WTC11 (cell line): ENCODE results near the gene TNFRSF1B. TPM values are rescaled to one million over a fixed set of nuclear protein-coding genes. Genes with fewer than 3 reads are reported as not detected.

Experiments used
- ATAC-seq: fragments of 200-7000 bp; cut with Tn5 transposase; 2 replicates; pipeline ENCODE4 v1.10.0; 2021; ENCODE audit warnings: mild to moderate bottlenecking, moderate library complexity
- CTCF ChIA-PET: fragments of 300-600 bp; sonication (Branson Sonifier 250); formaldehyde crosslinking; loops from one replicate; lab custom pipeline; 2021; ENCODE audit warnings: antibody characterized with exemption; lab: Charles Lee
- POLR2A ChIA-PET: fragments of 350-600 bp; sonication (Branson Sonifier 250); formaldehyde crosslinking; loops from one replicate; lab custom pipeline; 2021; ENCODE audit warnings: antibody characterized with exemption; lab: Charles Lee
- DNase-seq: peaks from one replicate; pipeline ENCODE4 v3.0.0; 2021; ENCODE audit warnings: low spot score
- H3K27ac Mint-ChIP-seq: 2 replicates; pipeline ENCODE4 v1.8.0; 2021; ENCODE audit warnings: mixed read lengths
- H3K27me3 Mint-ChIP-seq: 2 replicates; pipeline ENCODE4 v1.8.0; 2021; ENCODE audit warnings: low read depth, mild to moderate bottlenecking, moderate library complexity, mixed read lengths
- H3K36me3 Mint-ChIP-seq: 2 replicates; pipeline ENCODE4 v1.8.0; 2021; ENCODE audit warnings: mixed read lengths
- H3K4me1 Mint-ChIP-seq: 2 replicates; pipeline ENCODE4 v1.8.0; 2022; ENCODE audit warnings: mixed read lengths
- H3K4me3 Mint-ChIP-seq: 2 replicates; pipeline ENCODE4 v1.8.0; 2021; ENCODE audit warnings: mild to moderate bottlenecking, moderate library complexity, mixed read lengths
- H3K9me3 Mint-ChIP-seq: 2 replicates; pipeline ENCODE4 v1.8.0; 2021; ENCODE audit warnings: mixed read lengths
- FOXJ3 ChIP-seq: sonication (generic); formaldehyde crosslinking; IDR thresholded peaks from 2 replicates; pipeline ENCODE4 v1.9.0; 2021; ENCODE audit warnings: missing genetic modification reagents, mild to moderate bottlenecking, borderline replicate concordance
- GRHL2 ChIP-seq: fragments of 250-450 bp; sonication (Bioruptor Pico); IDR thresholded peaks from 2 replicates; pipeline ENCODE4 v1.8.0; 2022; ENCODE audit warnings: mild to moderate bottlenecking, moderate library complexity; ENCODE audit not compliant: insufficient replicate concordance, severe bottlenecking
- JUN ChIP-seq: sonication (generic); formaldehyde crosslinking; IDR thresholded peaks from 2 replicates; pipeline ENCODE4 v1.8.0; 2023; ENCODE audit warnings: mild to moderate bottlenecking, missing genetic modification reagents
- MXD4 ChIP-seq: fragments of 250-450 bp; sonication (Bioruptor Pico); IDR thresholded peaks from 2 replicates; pipeline ENCODE4 v1.8.0; 2021; ENCODE audit warnings: mild to moderate bottlenecking, moderate library complexity, borderline replicate concordance
- NFATC4 ChIP-seq: fragments of 250-450 bp; sonication (Bioruptor Pico); IDR thresholded peaks from 2 replicates; pipeline ENCODE4 v1.9.0; 2021; ENCODE audit warnings: mild to moderate bottlenecking
- SMAD3 ChIP-seq: sonication (generic); formaldehyde crosslinking; IDR thresholded peaks from 2 replicates; pipeline ENCODE4 v1.8.0; 2022; ENCODE audit warnings: missing genetic modification reagents, mild to moderate bottlenecking, borderline replicate concordance
- SMAD4 ChIP-seq: sonication (generic); formaldehyde crosslinking; IDR thresholded peaks from 2 replicates; pipeline ENCODE4 v1.8.0; 2022; ENCODE audit warnings: mild to moderate bottlenecking, missing genetic modification reagents
- SOX15 ChIP-seq: fragments of 250-450 bp; sonication (Bioruptor Pico); IDR thresholded peaks from 2 replicates; pipeline ENCODE4 v1.9.0; 2021; ENCODE audit warnings: mild to moderate bottlenecking
- SP1 ChIP-seq: sonication (generic); formaldehyde crosslinking; conservative IDR thresholded peaks from 2 replicates; pipeline ENCODE4 v1.8.1; 2022; ENCODE audit warnings: missing genetic modification reagents
- TP53 ChIP-seq: sonication (generic); formaldehyde crosslinking; IDR thresholded peaks from 2 replicates; pipeline ENCODE4 v1.8.1; 2023; ENCODE audit warnings: mild to moderate bottlenecking, missing genetic modification reagents
- ZBTB21 ChIP-seq: sonication (generic); formaldehyde crosslinking; IDR thresholded peaks from 2 replicates; pipeline ENCODE4 v1.8.1; 2023; ENCODE audit warnings: mild to moderate bottlenecking, missing genetic modification reagents, borderline replicate concordance
- ZNF138 ChIP-seq: sonication (generic); formaldehyde crosslinking; conservative IDR thresholded peaks from 2 replicates; pipeline ENCODE4 v1.8.1; 2022; ENCODE audit warnings: mild to moderate bottlenecking, moderate library complexity, missing genetic modification reagents
- ZNF219 ChIP-seq: sonication (generic); formaldehyde crosslinking; IDR thresholded peaks from 2 replicates; pipeline ENCODE4 v1.8.0; 2023; ENCODE audit warnings: missing genetic modification reagents, mild to moderate bottlenecking, borderline replicate concordance
- ZNF232 ChIP-seq: sonication (generic); formaldehyde crosslinking; IDR thresholded peaks from 2 replicates; pipeline ENCODE4 v1.8.0; 2022; ENCODE audit warnings: mild to moderate bottlenecking, missing genetic modification reagents
- ZNF263 ChIP-seq: sonication (generic); formaldehyde crosslinking; IDR thresholded peaks from 2 replicates; pipeline ENCODE4 v1.8.1; 2022; ENCODE audit warnings: low read depth, mild to moderate bottlenecking, moderate library complexity, missing genetic modification reagents
- ZNF396 ChIP-seq: fragments of 250-450 bp; sonication (Bioruptor Pico); IDR thresholded peaks from 2 replicates; pipeline ENCODE4 v1.8.0; 2021; ENCODE audit warnings: mild to moderate bottlenecking, moderate library complexity, borderline replicate concordance
- total RNA-seq: library from RNA; stranded (reverse); gene quantifications from 3 replicates; pipeline ENCODE4 v1.2.3, GENCODE V29; 2021
- TF ChIP-seq, protein P1 (sequence below): fragments of 250-450 bp; sonication (Bioruptor Pico); IDR thresholded peaks from 2 replicates; pipeline ENCODE4 v1.9.0; 2021; ENCODE audit warnings: mild to moderate bottlenecking, borderline replicate concordance
- TF ChIP-seq, protein P2 (sequence below): sonication (generic); formaldehyde crosslinking; IDR thresholded peaks from 2 replicates; pipeline ENCODE4 v1.8.1; 2022; ENCODE audit warnings: mild to moderate bottlenecking, missing genetic modification reagents, moderate library complexity, borderline replicate concordance
- TF ChIP-seq, protein P3 (sequence below): sonication (generic); formaldehyde crosslinking; IDR thresholded peaks from 2 replicates; pipeline ENCODE4 v1.8.0; 2022; ENCODE audit warnings: mild to moderate bottlenecking, missing genetic modification reagents
- TF ChIP-seq, protein P4 (sequence below): sonication (generic); formaldehyde crosslinking; IDR thresholded peaks from 2 replicates; pipeline ENCODE4 v1.8.1; 2023; ENCODE audit warnings: mild to moderate bottlenecking, missing genetic modification reagents
- TF ChIP-seq, protein P5 (sequence below): sonication (generic); formaldehyde crosslinking; IDR thresholded peaks from 2 replicates; pipeline ENCODE4 v1.8.1; 2022; ENCODE audit warnings: missing genetic modification reagents, borderline replicate concordance
- TF ChIP-seq, protein P6 (sequence below): sonication (generic); formaldehyde crosslinking; IDR thresholded peaks from 2 replicates; pipeline ENCODE4 v1.8.0; 2023; ENCODE audit warnings: missing genetic modification reagents

The TNFRSF1B gene
- total RNA-seq, 1 experiment from 2014 or later: 2.7 TPM

DNA sequence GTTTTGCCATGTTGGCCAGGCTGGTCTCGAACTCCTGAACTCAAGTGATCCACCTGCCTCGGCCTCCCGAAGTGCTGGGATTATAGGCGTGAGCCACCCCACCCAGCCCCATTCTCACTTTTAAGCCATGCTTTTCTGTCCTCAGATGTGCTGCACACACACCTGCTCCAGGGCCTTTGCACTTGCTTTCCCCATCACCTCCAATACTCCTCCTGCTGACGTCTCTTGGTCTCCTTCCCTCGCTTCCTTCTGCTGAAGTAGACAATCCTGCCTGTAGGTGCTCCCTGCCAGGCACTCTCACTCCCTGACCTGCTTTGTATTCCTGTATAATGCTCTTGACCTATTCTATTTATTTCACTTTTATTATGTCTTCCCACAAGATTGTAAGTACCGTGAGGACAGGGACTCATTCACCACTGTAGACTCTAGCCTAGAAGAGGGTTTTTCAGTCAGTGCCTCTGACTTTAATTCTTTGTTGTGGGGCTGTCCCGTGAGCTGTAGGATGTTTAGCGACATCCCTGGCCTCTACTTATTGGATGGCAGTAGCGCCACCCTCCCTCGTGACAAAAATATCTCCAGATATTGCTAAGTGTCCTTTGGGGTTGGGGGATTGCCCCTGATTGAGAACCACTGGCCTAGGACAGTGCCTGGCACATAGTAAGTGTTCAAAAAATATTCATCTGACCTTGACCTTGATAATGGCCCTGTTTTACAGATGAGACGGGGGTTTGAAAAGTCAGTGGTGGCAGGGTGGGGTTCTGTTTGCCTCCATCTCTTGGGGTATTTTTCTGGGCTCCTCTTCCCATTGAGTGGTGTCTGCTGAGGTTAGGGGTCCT lies 4.6 kb downstream of the TNFRSF1B start:
- DNase-seq (no peak), ATAC-seq (no peak)
- ChIA-PET CTCF (interaction anchor here (0.6 to 4.7 kb wide), 2 partner anchors 25 to 47 kb away, joined by 3 to 19 read pairs; no protein-coding TSS in a partner anchor), POLR2A (no interaction called here)
- Mint-ChIP-seq H3K4me1 (peaks cover 26% of the 10 kb centered on the region), H3K27ac (no peak overlapping the region), H3K27me3 (peaks cover 26% of the 10 kb centered on the region), H3K9me3 (no peaks in the 10 kb centered on the region), H3K36me3 (no peaks in the 10 kb centered on the region), H3K4me3 (no peak overlapping the region)
- no peak for TF ChIP-seq NFATC4 (CRISPR knock-in tag)
- TF ChIP-seq, protein P1, sequence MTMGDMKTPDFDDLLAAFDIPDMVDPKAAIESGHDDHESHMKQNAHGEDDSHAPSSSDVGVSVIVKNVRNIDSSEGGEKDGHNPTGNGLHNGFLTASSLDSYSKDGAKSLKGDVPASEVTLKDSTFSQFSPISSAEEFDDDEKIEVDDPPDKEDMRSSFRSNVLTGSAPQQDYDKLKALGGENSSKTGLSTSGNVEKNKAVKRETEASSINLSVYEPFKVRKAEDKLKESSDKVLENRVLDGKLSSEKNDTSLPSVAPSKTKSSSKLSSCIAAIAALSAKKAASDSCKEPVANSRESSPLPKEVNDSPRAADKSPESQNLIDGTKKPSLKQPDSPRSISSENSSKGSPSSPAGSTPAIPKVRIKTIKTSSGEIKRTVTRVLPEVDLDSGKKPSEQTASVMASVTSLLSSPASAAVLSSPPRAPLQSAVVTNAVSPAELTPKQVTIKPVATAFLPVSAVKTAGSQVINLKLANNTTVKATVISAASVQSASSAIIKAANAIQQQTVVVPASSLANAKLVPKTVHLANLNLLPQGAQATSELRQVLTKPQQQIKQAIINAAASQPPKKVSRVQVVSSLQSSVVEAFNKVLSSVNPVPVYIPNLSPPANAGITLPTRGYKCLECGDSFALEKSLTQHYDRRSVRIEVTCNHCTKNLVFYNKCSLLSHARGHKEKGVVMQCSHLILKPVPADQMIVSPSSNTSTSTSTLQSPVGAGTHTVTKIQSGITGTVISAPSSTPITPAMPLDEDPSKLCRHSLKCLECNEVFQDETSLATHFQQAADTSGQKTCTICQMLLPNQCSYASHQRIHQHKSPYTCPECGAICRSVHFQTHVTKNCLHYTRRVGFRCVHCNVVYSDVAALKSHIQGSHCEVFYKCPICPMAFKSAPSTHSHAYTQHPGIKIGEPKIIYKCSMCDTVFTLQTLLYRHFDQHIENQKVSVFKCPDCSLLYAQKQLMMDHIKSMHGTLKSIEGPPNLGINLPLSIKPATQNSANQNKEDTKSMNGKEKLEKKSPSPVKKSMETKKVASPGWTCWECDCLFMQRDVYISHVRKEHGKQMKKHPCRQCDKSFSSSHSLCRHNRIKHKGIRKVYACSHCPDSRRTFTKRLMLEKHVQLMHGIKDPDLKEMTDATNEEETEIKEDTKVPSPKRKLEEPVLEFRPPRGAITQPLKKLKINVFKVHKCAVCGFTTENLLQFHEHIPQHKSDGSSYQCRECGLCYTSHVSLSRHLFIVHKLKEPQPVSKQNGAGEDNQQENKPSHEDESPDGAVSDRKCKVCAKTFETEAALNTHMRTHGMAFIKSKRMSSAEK (CRISPR knock-in tag): no peak
- TF ChIP-seq, protein P2, sequence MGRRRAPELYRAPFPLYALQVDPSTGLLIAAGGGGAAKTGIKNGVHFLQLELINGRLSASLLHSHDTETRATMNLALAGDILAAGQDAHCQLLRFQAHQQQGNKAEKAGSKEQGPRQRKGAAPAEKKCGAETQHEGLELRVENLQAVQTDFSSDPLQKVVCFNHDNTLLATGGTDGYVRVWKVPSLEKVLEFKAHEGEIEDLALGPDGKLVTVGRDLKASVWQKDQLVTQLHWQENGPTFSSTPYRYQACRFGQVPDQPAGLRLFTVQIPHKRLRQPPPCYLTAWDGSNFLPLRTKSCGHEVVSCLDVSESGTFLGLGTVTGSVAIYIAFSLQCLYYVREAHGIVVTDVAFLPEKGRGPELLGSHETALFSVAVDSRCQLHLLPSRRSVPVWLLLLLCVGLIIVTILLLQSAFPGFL (CRISPR knock-in tag): no peak
- TF ChIP-seq ZNF219 (CRISPR knock-in tag): no peak
- no peak for TF ChIP-seq ZNF263

DNA sequence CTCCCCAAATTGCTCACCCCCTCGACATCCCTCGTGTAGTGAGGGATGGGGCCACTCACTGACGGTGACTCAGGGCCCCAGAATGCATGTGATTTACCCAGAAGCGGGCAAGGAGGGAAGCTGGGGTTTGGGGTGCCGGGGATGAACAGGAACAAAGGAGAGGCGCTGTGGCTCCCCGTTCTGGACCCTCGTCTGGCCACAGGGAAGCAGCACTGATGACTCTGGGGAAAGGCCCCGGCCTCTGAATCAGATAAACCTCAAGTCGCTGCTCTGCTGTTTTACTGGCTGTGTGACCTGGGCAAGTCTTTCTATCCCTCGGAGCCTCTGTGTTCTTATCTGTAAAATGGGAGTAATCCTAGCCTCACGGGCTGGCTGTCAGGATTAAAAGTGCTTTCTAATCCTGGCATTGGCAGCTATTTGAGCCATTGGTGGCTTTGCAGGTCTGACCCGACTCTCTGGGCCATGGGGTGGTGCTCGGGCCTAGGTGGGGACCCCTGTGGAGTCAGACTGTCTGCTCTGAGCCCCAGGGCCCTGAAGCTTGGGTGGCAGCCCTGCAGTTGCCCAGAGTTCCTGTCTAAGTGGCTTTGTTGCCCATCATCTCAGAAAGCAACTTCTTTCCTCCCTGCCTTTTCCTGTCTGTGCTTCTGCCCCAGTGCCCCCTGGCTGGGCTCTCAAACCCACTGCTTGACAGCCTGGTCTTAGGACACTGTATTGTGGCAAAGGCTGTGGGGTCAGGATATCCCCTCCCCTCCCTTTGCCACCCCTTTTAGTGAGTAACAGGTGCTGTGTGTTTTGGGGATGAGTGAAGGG lies 5.5 kb downstream of the TNFRSF1B start:
- H3K4me3 Mint-ChIP-seq: no peak overlapping the region
- H3K9me3 Mint-ChIP-seq: no peaks in the 10 kb centered on the region
- H3K36me3 Mint-ChIP-seq: no peaks in the 10 kb centered on the region
- ChIA-PET POLR2A (no interaction called here), CTCF (interaction anchor here (0.6 kb wide), 1 partner anchor 24 kb away, joined by 3 read pairs; no protein-coding TSS in a partner anchor)
- H3K4me1 Mint-ChIP-seq: peaks cover 28% of the 10 kb centered on the region
- ATAC-seq (no peak), DNase-seq (no peak)
- H3K27ac Mint-ChIP-seq: no peak overlapping the region
- no peak for TF ChIP-seq TP53 (CRISPR knock-in tag)
- no peak for TF ChIP-seq SP1 (CRISPR knock-in tag)
- no peak for TF ChIP-seq JUN
- TF ChIP-seq ZNF396 (CRISPR knock-in tag): no peak
- TF ChIP-seq, protein P3, sequence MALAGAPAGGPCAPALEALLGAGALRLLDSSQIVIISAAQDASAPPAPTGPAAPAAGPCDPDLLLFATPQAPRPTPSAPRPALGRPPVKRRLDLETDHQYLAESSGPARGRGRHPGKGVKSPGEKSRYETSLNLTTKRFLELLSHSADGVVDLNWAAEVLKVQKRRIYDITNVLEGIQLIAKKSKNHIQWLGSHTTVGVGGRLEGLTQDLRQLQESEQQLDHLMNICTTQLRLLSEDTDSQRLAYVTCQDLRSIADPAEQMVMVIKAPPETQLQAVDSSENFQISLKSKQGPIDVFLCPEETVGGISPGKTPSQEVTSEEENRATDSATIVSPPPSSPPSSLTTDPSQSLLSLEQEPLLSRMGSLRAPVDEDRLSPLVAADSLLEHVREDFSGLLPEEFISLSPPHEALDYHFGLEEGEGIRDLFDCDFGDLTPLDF (CRISPR knock-in tag): no peak
- no peak for TF ChIP-seq ZNF263
- TF ChIP-seq ZBTB21 (CRISPR knock-in tag): no peak
- TF ChIP-seq FOXJ3 (CRISPR knock-in tag): no peak
- TF ChIP-seq, protein P4, sequence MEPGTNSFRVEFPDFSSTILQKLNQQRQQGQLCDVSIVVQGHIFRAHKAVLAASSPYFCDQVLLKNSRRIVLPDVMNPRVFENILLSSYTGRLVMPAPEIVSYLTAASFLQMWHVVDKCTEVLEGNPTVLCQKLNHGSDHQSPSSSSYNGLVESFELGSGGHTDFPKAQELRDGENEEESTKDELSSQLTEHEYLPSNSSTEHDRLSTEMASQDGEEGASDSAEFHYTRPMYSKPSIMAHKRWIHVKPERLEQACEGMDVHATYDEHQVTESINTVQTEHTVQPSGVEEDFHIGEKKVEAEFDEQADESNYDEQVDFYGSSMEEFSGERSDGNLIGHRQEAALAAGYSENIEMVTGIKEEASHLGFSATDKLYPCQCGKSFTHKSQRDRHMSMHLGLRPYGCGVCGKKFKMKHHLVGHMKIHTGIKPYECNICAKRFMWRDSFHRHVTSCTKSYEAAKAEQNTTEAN: no peak
- no peak for TF ChIP-seq ZNF138 (CRISPR knock-in tag)
- no peak for TF ChIP-seq ZNF232 (CRISPR knock-in tag)
- TF ChIP-seq, protein P5, sequence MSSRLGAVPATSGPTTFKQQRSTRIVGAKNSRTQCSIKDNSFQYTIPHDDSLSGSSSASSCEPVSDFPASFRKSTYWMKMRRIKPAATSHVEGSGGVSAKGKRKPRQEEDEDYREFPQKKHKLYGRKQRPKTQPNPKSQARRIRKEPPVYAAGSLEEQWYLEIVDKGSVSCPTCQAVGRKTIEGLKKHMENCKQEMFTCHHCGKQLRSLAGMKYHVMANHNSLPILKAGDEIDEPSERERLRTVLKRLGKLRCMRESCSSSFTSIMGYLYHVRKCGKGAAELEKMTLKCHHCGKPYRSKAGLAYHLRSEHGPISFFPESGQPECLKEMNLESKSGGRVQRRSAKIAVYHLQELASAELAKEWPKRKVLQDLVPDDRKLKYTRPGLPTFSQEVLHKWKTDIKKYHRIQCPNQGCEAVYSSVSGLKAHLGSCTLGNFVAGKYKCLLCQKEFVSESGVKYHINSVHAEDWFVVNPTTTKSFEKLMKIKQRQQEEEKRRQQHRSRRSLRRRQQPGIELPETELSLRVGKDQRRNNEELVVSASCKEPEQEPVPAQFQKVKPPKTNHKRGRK (CRISPR knock-in tag): no peak
- TF ChIP-seq SMAD4 (CRISPR knock-in tag): no peak
- no peak for TF ChIP-seq GRHL2 (CRISPR knock-in tag)
- TF ChIP-seq, protein P6, sequence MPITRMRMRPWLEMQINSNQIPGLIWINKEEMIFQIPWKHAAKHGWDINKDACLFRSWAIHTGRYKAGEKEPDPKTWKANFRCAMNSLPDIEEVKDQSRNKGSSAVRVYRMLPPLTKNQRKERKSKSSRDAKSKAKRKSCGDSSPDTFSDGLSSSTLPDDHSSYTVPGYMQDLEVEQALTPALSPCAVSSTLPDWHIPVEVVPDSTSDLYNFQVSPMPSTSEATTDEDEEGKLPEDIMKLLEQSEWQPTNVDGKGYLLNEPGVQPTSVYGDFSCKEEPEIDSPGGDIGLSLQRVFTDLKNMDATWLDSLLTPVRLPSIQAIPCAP (CRISPR knock-in tag): no peak
- no peak for TF ChIP-seq SMAD3 (CRISPR knock-in tag)
- TF ChIP-seq SOX15 (CRISPR knock-in tag): no peak
- no peak for TF ChIP-seq MXD4 (CRISPR knock-in tag)
- TF ChIP-seq, all 79 proteins: peak for 0
- H3K27me3 Mint-ChIP-seq: peaks cover 23% of the 10 kb centered on the region
